Effector memory CD4-positive, alpha-beta T cell (primary cell): ENCODE data around the gene COL20A1.

Source experiments
- DNase-seq, 3 donors: peaks; one replicate each; pipeline ENCODE4 v3.0.0-alpha.2; 2020
- H3K27ac ChIP-seq: 2 replicates; pipeline ENCODE4 v1.7.0; 2013; ENCODE audit warnings: mild to moderate bottlenecking, low read length, moderate library complexity; ENCODE audit not compliant: insufficient read depth, poor library complexity, severe bottlenecking
- H3K27me3 ChIP-seq: replicated peaks from 2 replicates; pipeline ENCODE4 v1.7.0; 2013; ENCODE audit warnings: mild to moderate bottlenecking, low read length; ENCODE audit not compliant: insufficient read depth, control insufficient read depth, poor library complexity, severe bottlenecking
- H3K36me3 ChIP-seq: 2 replicates; pipeline ENCODE4 v1.7.0; 2013; ENCODE audit warnings: mild to moderate bottlenecking, low read length, moderate library complexity; ENCODE audit not compliant: control insufficient read depth, insufficient read depth
- H3K4me1 ChIP-seq: 2 replicates; pipeline ENCODE4 v1.7.0; 2013; ENCODE audit warnings: low read length, mild to moderate bottlenecking; ENCODE audit not compliant: control insufficient read depth, insufficient read depth, poor library complexity, severe bottlenecking
- H3K4me3 ChIP-seq: 2 replicates; pipeline ENCODE4 v1.7.0; 2013; ENCODE audit warnings: low read length, low read depth, mild to moderate bottlenecking; ENCODE audit not compliant: insufficient read depth, poor library complexity, severe bottlenecking
- H3K9me3 ChIP-seq: 2 replicates; pipeline ENCODE4 v1.7.0; 2013; ENCODE audit warnings: mild to moderate bottlenecking, low read length, moderate library complexity; ENCODE audit not compliant: control insufficient read depth

Gene COL20A1

DNA sequence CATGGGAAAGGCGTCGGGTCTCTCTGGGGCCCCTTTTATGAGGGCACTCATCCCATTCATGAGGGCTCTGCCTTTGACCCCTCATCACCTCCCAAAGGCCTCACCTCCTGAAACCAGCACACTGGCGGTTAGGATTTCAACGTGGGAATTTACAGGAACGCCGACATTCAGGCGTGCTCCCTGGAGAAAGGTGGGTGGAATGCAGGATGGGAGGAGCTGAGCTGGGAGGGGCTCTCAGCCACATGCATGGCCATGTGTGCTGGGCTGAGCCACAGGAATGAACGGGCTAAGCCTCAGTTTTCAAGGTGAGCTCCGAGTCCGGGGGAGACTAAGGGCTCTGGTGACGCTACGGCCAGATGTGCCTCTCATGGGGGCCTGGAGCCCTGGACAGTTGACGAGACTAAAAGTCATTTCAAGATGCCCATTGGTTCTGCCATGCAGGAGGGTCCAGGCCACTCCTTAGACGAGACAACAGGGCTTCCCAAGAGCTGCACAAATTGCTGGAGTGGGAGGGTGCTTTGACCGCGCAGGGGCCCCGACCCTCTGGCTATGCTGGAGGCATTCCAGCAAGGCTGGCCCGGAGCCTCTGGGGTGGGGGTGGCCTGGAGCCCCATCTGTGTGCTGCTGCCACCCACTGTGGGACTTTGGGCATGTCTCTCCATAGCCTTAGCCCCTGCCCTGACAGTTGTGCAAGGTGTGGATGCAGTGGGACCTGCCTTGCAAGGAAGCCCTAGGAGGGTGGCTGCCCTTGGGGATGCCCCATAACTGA, 24.1 kb upstream of the COL20A1 start:
- Histone ChIP-seq H3K9me3 (no peaks in the 10 kb centered on the region), H3K27ac (no peak overlapping the region), H3K4me1 (peaks cover 9% of the 10 kb centered on the region), H3K36me3 (no peaks in the 10 kb centered on the region), H3K27me3 (no peaks in the 10 kb centered on the region), H3K4me3 (no peak overlapping the region)
- no peak for DNase-seq

DNA sequence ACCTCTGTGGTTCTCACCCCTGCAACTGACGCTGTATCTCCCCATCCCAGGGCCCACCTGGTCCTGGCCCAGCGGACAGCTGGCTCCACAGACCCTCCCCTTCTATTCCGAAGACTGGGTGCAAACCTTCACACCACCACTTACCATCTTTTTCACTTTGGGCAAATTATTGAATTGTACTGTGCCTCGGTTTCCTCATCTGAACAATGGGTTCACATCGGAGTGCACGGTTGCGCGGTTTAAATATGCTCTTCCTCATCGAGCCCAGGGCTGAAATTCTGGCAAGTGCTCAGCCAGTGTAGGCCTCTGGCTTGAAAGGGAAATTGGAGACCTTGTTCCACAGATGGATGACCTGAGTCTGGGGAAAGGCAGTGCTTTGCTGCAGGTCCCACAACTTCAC, 23.3 kb upstream of the COL20A1 start:
- no peak overlapping the region for H3K27ac ChIP-seq

DNA sequence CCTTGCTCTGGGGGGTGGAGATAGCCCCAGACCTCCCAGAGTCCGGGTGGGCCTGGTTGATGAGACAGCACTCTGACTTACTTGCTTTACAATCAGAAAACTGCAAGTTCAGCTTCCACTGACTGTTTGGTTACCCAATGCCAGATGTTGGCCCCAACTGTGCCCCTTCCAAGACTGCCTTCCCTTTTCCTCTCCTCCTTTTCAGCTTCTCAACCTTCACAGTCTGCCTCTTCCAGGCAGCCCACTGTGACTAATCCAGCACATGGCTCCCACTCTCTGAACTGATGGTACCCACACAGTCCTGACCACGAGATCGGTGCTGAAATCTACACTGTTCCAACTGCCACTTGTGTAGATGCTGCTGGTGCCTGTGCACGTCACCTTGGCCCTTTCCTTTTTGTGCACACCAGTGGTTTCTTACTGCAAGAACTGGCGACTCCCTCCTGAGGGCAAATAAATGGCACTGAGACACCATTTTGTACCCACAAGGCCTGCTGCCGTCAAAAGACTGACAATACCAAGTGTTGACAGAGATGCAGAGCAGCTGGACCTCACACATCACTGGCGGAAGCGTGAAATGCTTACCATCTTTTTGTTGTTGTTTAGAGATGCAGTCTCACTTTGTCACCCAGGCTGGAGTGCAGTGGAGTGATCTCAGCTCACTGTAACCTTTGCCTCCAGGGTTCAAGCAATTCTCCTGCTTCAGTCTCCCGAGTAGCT, 22.2 kb upstream of the COL20A1 start:
- Histone ChIP-seq H3K4me1 (peaks cover 13% of the 10 kb centered on the region), H3K4me3 (no peak overlapping the region), H3K27ac (no peak overlapping the region), H3K27me3 (no peaks in the 10 kb centered on the region), H3K9me3 (no peaks in the 10 kb centered on the region), H3K36me3 (peaks cover 3% of the 10 kb centered on the region)
- DNase-seq, result no peak

More for the DNA sequence above, 23.3 kb upstream of the COL20A1 start:
- no peak for DNase-seq
- H3K9me3 ChIP-seq, result no peaks in the 10 kb centered on the region
- H3K4me1 ChIP-seq, result peaks cover 13% of the 10 kb centered on the region
- H3K36me3 ChIP-seq, result no peaks in the 10 kb centered on the region
- no peak overlapping the region for H3K4me3 ChIP-seq
- H3K27me3 ChIP-seq, result no peaks in the 10 kb centered on the region

DNA sequence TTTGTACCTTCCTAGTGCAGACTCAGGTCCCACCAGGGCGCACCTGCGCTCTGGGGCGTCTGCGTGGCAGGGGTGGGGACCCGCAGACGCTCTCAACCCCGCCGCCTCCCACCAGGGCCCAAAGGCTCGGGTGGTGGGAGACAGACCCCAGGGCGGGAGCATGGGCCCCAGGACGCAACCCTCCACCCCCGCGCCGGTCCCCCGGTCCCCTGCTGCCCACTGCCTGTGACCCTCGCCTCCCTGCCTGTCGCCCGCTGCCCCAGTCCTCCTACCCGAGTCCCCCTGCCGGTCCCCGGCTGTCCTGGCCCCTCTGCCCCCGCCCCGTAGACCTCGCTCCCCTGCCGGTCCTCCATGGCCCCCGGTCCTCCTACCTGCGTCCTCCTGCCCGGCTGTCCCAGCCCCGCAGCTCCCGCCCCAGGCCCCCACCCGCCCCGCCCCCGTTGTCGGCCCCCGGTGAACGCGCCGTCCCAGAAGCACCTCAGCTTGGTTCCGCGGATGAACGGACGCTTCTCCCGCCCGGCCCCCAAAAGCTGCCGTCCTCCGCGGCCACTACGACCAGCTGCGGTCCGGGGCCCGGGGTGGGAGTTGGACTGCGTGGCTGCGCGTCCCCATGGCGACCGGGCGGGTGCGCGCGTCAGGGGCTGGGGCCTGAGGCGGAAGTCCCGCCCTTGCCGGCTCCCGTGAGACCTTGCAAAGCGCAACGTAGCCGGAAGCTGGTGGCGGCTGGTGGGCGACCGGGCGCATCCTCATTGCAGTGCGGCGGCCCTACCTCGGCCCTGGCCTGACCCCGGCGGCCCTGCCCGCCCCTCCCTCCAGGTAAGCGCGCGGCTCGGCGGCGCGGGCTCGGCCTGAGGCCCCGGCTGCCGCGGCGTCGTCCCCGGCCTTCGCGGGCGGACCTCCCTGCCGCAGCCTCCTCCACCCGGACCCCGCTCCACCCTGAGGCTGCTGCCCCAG, 20.6 kb upstream of the COL20A1 start, which contains the start of gene ARFGAP1:
TSS of gene ARFGAP1 (plus strand) at position 709 of the 954 bp plus-strand sequence. CDS start 2,768 bp downstream, outside the sequence.
- peak within 1 kb of the TSS; percentile 83 for H3K4me3 ChIP-seq
- no peaks in the 10 kb centered on the region for H3K9me3 ChIP-seq
- peak within 1 kb of the TSS; percentile 56 for H3K27ac ChIP-seq
- peak; percentile 73 to 82 (median 76) for DNase-seq
- H3K36me3 ChIP-seq, result peaks cover 19% of the 10 kb centered on the region
- H3K27me3 ChIP-seq, result no peaks in the 10 kb centered on the region
- H3K4me1 ChIP-seq, result peaks cover 13% of the 10 kb centered on the region

DNA sequence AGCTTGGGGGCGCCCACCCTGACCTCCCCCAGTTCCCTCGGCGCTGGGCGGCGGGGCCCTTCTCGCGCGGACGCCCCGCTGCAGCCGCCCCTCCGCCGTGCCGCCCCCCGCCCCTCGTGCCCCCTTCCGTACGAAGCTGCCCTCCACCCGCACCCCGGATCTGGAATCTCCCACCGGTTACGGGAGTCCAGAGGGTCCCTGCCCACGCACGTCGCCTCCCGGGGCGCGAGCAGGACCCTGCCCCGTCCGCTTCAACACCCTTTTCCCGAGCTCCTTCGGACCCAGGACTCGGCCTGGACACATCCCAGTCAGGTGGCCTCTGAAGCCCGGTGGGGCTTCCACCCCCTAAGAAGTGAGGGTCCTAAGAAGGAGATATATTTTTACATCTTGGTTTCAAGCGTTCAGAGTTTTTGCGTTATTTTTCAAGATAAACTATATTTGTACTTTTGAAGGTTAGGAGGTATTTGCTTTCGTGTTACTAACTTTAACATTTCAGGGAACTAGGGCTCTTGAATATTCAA, 19.9 kb upstream of the COL20A1 start:
- peak overlapping the region; percentile 56 for H3K27ac ChIP-seq
- H3K9me3 ChIP-seq, result no peaks in the 10 kb centered on the region
- no peak for DNase-seq
- no peaks in the 10 kb centered on the region for H3K27me3 ChIP-seq
- H3K4me3 ChIP-seq, result peak overlapping the region; percentile 83
- peaks cover 13% of the 10 kb centered on the region for H3K4me1 ChIP-seq
- H3K36me3 ChIP-seq, result peaks cover 26% of the 10 kb centered on the region

DNA sequence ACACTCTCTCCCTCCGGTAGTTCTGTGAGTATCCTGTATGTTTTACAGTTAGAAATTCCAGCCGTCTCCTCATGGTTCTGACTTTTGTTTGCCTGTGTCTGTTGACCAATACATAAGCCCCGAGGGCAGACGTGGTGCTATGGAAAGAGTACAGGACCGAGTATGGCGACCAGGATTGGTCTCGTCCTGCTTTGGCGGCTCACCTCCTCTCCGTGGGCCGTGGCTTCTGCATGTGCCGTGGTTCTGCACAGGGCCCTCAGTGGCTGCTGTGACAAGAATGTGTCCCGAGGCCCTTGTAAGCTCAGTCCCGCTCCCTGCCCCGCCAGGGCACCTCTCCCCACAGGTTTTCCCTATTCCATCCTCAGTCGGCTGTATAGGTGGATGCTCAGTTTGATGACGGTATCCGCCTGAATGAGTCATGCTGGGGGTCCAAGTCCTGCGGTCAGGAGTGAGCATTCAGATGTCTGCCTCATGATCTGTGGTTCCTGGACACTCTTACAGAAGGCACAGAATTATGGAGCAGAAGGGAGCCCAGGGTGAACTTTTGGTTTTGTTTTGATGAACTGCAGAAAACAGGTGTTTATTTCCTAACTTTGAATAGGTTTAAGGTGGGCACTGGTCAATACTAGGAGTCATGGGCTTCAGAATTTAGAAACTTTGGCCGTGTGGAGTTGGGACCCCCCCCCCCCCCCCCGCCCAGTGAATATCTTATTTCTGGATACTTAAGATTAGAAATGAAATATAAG, 19.2 kb upstream of the COL20A1 start:
- H3K9me3 ChIP-seq, result no peaks in the 10 kb centered on the region
- no peak overlapping the region for H3K27ac ChIP-seq
- H3K27me3 ChIP-seq, result no peaks in the 10 kb centered on the region
- H3K4me3 ChIP-seq, result peak overlapping the region; percentile 83
- DNase-seq, result no peak
- H3K4me1 ChIP-seq, result peaks cover 13% of the 10 kb centered on the region
- peaks cover 33% of the 10 kb centered on the region for H3K36me3 ChIP-seq

DNA sequence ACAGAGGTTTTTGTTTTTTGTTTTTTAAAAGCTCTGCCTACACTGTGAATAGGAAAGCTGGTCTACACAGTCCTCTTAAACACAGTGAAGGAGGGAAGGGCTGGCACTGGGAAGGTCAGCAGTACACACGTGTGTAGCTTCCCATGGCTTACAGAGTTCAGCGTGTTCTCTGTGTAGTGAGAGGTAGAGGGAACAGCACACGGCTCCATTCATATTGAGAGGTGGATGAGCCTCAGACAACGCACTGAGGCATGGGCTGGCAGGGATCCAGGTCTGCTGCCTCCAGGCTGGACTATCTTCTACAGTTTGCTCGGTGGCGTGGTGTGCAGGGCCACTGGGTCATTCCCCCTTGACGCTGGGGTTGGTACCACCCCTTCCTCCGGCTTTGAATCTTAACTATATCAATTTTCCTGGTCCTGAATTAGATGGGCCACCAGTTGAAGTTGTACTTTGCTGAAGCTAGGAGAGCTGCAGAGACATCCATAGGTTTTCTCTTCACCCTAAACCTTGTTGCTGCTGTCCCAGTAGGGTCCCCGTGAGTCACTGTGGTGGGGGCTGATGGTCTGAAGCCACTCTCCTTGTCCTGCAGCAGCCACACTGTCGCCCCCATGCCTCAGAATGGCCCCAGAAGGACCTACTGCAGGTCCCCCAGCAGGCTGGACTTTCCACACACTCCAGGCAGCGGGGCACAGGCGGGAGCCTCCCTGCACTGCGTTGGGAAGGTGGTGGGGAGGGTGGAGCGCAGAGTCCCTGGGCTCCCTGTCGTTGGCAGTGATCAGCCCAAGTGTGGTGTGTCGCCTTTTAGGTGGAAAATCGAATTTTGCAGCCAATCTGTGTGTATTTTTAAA, 18.4 kb upstream of the COL20A1 start:
- H3K4me1 ChIP-seq, result peaks cover 13% of the 10 kb centered on the region
- peaks cover 41% of the 10 kb centered on the region for H3K36me3 ChIP-seq
- H3K27ac ChIP-seq, result no peak overlapping the region
- no peak for DNase-seq
- H3K4me3 ChIP-seq, result no peak overlapping the region
- no peaks in the 10 kb centered on the region for H3K27me3 ChIP-seq
- no peaks in the 10 kb centered on the region for H3K9me3 ChIP-seq

DNA sequence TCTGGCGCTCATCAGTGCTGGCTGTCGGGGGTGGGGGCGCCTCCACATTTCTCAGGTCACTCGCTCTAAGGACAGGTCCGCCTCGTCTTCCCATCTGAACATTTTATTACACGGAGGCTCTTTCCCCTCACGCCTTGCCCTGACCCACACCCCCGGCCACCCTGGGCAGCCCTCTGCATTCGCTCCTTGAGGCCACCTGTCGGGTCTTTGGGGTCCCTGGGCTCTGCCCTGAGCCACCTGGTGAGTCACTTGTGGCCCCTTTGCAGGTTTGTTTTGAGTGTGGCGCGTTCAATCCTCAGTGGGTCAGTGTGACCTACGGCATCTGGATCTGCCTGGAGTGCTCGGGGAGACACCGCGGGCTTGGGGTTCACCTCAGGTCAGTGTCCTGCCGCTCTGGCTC, 17.2 kb upstream of the COL20A1 start:
- DNase-seq, result no peak
- no peaks in the 10 kb centered on the region for H3K9me3 ChIP-seq
- H3K27me3 ChIP-seq, result no peaks in the 10 kb centered on the region
- peaks cover 49% of the 10 kb centered on the region for H3K36me3 ChIP-seq
- H3K27ac ChIP-seq, result no peak overlapping the region
- H3K4me3 ChIP-seq, result no peak overlapping the region
- peaks cover 13% of the 10 kb centered on the region for H3K4me1 ChIP-seq
